Astrocyte of the cerebellum (primary cell): ENCODE data around the gene MYRIP.
A peak's percentile ranks its signal among the peaks of the same experiment; 100 is the strongest.

ENCODE experiments used
- DNase-seq: peaks from one replicate; pipeline ENCODE4 v3.0.0-alpha.2; 2011; ENCODE audit warnings: low read depth
- H3K4me3 ChIP-seq: 2 replicates; pipeline ENCODE4 v1.5.1; 2011; ENCODE audit warnings: mild to moderate bottlenecking, low read depth, low read length, moderate library complexity
- CTCF ChIP-seq: IDR thresholded peaks from 2 replicates; pipeline ENCODE4 v1.5.1; 2012; ENCODE audit warnings: low read length, low read depth, moderate library complexity, mild to moderate bottlenecking; ENCODE audit errors: missing control alignments
- in situ Hi-C: cut with HindIII; loops from 2 replicates; pipeline ENCODE4 v1.10.0; 2017; ENCODE audit warnings: low sequenced_read_pairs

The MYRIP gene

DNA sequence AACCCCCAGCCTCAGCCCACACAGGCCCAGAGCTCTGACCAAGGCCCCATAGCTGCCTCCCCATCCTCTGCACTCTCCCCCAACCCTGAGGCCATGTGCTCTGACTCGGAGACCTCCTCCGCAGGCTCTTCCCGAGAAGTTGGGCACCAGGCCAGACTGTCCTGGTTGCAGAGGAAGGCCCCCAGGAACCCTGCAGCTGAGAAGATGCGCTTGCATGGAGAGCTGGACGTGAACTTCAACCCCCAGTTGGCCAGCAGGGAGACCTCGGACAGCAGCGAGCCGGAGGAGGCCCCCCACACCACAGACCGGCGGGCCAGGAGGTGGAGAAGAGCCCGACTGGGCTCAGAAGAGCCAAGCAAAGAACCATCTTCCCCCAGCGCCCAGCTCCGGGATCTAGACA, 380.6 kb downstream of the MYRIP start:
- TF ChIP-seq CTCF, result no peak
- DNase-seq, result no peak
- no peak overlapping the region for H3K4me3 ChIP-seq
- in situ Hi-C loops, result no loop called here

DNA sequence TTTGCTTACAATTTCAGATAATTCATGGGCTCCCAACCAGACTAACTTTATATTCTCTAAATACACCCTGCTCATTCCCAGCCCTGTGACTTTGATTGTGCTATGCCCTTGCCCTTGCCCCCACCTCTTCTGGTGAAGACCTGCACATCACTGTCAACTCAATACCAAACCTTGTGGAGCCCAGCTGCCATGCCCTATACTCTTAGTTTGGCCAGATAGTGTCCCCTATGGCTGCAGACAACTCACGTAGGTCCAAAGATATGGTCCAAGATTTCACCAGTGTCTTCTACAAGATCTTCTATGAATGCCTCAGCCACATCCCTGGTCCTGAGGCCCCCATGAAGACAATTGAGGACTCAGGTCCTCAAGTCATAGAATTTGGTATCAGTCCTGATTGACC, 381.8 kb downstream of the MYRIP start:
- no peak overlapping the region for H3K4me3 ChIP-seq
- DNase-seq, result no peak
- in situ Hi-C loops, result no loop called here
- TF ChIP-seq CTCF, result no peak

GRCh38 chr3:40191850-40192448, 382.5 kb downstream of the MYRIP start:
- in situ Hi-C loops, result no loop called here
- no peak overlapping the region for H3K4me3 ChIP-seq
- DNase-seq, result peak; percentile 39
- peak; percentile 95 for TF ChIP-seq CTCF

DNA sequence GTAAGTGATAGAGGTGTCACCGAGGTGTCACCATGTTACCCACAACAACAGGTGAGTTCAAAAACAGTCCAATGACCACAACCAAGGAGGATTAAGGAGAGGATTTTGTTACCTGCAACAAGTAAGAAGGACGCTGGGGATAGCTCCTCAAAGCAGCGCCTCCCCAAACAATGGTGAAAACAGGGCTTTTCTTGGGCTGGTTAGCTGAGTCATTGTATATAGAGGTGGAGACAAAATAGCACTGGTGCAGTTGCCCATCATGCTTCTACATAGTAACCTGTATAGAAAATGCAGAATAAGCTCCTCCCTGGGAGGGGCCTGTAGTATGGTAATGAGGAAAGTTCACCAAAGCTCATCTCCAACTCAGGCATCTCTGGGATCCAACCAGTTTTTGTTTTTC, 383.2 kb downstream of the MYRIP start:
- H3K4me3 ChIP-seq, result no peak overlapping the region
- in situ Hi-C loops, result no loop called here
- no peak for DNase-seq
- TF ChIP-seq CTCF, result no peak

GRCh38 chr3:40196966-40197365, 387.6 kb downstream of the MYRIP start:
- DNase-seq, result no peak
- no peak overlapping the region for H3K4me3 ChIP-seq
- TF ChIP-seq CTCF, result no peak
- in situ Hi-C loops, result no loop called here

DNA sequence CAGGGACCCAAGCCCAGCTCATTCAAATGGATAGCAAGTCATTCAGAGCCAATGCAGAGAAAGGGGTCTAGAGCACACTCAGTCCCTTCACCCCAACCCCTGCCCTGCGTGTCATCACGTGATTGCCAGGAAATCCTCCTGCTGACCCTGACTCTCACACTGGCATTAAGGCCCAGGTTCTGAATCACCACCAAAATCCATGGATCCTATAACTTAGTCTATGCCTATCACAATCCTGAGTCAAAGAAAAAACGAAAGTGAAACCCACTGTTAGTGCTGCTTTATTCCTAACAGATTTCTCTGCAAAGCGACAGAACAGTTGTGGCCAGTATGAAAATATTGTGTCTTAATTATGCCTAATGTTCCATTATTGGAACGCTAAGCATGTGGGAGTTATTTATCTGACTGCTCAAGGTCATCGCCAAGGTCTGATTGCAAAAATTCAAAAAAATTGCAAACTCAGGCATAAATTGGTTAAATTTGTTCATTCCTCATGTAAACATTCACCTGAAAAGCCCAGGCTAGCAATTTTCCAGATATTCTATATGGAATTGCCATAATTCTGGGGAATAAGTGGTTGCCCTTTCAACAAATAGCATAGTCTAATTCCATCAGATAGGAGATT, 391.4 kb downstream of the MYRIP start:
- in situ Hi-C loops, result no loop called here
- DNase-seq, result no peak
- no peak for TF ChIP-seq CTCF
- H3K4me3 ChIP-seq, result no peak overlapping the region
